SK-N-SH (cell line): ENCODE measurements around the gene BCR.

Experiments used
- POLR2AphosphoS5 ChIP-seq: IDR thresholded peaks from 2 replicates; pipeline ENCODE4 v1.6.1; 2012; ENCODE audit warnings: low read depth, low read length
- REST ChIP-seq: IDR thresholded peaks from 2 replicates; pipeline ENCODE4 v1.6.1; 2012; ENCODE audit warnings: mild to moderate bottlenecking, low read depth, low read length, moderate library complexity

GRCh38 chr22:23260645-23261581 is 80.6 kb downstream of the BCR start:
- TF ChIP-seq REST, result no peak
- no peak for TF ChIP-seq POLR2AphosphoS5
